ENCODE results near the gene EMB.
"Not testable (repeated sequence)": the region's sequence is repeated elsewhere in the genome, so short reads cannot be mapped to it uniquely, and the experiment has no call there.

The EMB gene

GRCh38 chr5:50392289-50392688, 48.8 kb downstream of the EMB start:
- H3K9me3 ChIP-seq (ENCODE audit: control insufficient read depth in 2 of 2, low read length in 2 of 2); H3K36me3 ChIP-seq (ENCODE audit: control insufficient read depth in 2 of 2, insufficient read depth in 2 of 2, low read length in 2 of 2); H3K4me3 ChIP-seq (ENCODE audit: low read length in 2 of 2); H3K9ac ChIP-seq (ENCODE audit: low read depth in 1 of 2, low read length in 2 of 2); H3K4me1 ChIP-seq (ENCODE audit: control insufficient read depth in 2 of 2, insufficient read depth in 2 of 2, low read length in 2 of 2); H3K27ac ChIP-seq (ENCODE audit: low read depth in 2 of 2, low read length in 2 of 2); H3K27me3 ChIP-seq (ENCODE audit: control insufficient read depth in 2 of 2, insufficient read depth in 2 of 2, low read length in 2 of 2): not testable (repeated sequence)

GRCh38 chr5:50384381-50384780, 56.7 kb downstream of the EMB start:
- not testable (repeated sequence) for H3K27me3 ChIP-seq (ENCODE audit: control insufficient read depth in 2 of 2, insufficient read depth in 2 of 2, low read length in 2 of 2); H3K9me3 ChIP-seq (ENCODE audit: control insufficient read depth in 2 of 2, low read length in 2 of 2); H3K4me3 ChIP-seq (ENCODE audit: low read length in 2 of 2); H3K4me1 ChIP-seq (ENCODE audit: control insufficient read depth in 2 of 2, insufficient read depth in 2 of 2, low read length in 2 of 2); H3K36me3 ChIP-seq (ENCODE audit: control insufficient read depth in 2 of 2, insufficient read depth in 2 of 2, low read length in 2 of 2); H3K27ac ChIP-seq (ENCODE audit: low read depth in 2 of 2, low read length in 2 of 2); H3K9ac ChIP-seq (ENCODE audit: low read depth in 1 of 2, low read length in 2 of 2)

- H3K27ac ChIP-seq (ENCODE audit: low read depth in 2 of 2, low read length in 2 of 2); H3K9ac ChIP-seq (ENCODE audit: low read depth in 1 of 2, low read length in 2 of 2); H3K36me3 ChIP-seq (ENCODE audit: control insufficient read depth in 2 of 2, insufficient read depth in 2 of 2, low read length in 2 of 2); H3K4me3 ChIP-seq (ENCODE audit: low read length in 2 of 2); H3K9me3 ChIP-seq (ENCODE audit: control insufficient read depth in 2 of 2, low read length in 2 of 2); H3K4me1 ChIP-seq (ENCODE audit: control insufficient read depth in 2 of 2, insufficient read depth in 2 of 2, low read length in 2 of 2); H3K27me3 ChIP-seq (ENCODE audit: control insufficient read depth in 2 of 2, insufficient read depth in 2 of 2, low read length in 2 of 2): not testable (repeated sequence)
These were observed 64.4 kb downstream of the EMB start for GRCh38 chr5:50376696-50377095.

- not testable (repeated sequence) for H3K4me1 ChIP-seq (ENCODE audit: control insufficient read depth in 2 of 2, insufficient read depth in 2 of 2, low read length in 2 of 2); H3K27me3 ChIP-seq (ENCODE audit: control insufficient read depth in 2 of 2, insufficient read depth in 2 of 2, low read length in 2 of 2); H3K27ac ChIP-seq (ENCODE audit: low read depth in 2 of 2, low read length in 2 of 2); H3K9ac ChIP-seq (ENCODE audit: low read depth in 1 of 2, low read length in 2 of 2); H3K36me3 ChIP-seq (ENCODE audit: control insufficient read depth in 2 of 2, insufficient read depth in 2 of 2, low read length in 2 of 2); H3K9me3 ChIP-seq (ENCODE audit: control insufficient read depth in 2 of 2, low read length in 2 of 2); H3K4me3 ChIP-seq (ENCODE audit: low read length in 2 of 2)
These were observed 71.6 kb downstream of the EMB start for GRCh38 chr5:50369287-50370033.

GRCh38 chr5:50365426-50366251, 75.4 kb downstream of the EMB start:
- Histone ChIP-seq H3K9ac (ENCODE audit: low read depth in 1 of 2, low read length in 2 of 2) (no peak overlapping the region), H3K36me3 (ENCODE audit: control insufficient read depth in 2 of 2, insufficient read depth in 2 of 2, low read length in 2 of 2) (no peaks in the 10 kb centered on the region), H3K9me3 (ENCODE audit: control insufficient read depth in 2 of 2, low read length in 2 of 2) (no peaks in the 10 kb centered on the region), H3K27me3 (ENCODE audit: control insufficient read depth in 2 of 2, insufficient read depth in 2 of 2, low read length in 2 of 2) (no peaks in the 10 kb centered on the region), H3K4me1 (ENCODE audit: control insufficient read depth in 2 of 2, insufficient read depth in 2 of 2, low read length in 2 of 2) (no peaks in the 10 kb centered on the region), H3K4me3 (ENCODE audit: low read length in 2 of 2) (no peak overlapping the region), H3K27ac (ENCODE audit: low read depth in 2 of 2, low read length in 2 of 2) (no peak overlapping the region)

GRCh38 chr5:50364535-50365309, 76.4 kb downstream of the EMB start:
- not testable (repeated sequence) for H3K4me3 ChIP-seq (ENCODE audit: low read length in 2 of 2); H3K9ac ChIP-seq (ENCODE audit: low read depth in 1 of 2, low read length in 2 of 2); H3K27me3 ChIP-seq (ENCODE audit: control insufficient read depth in 2 of 2, insufficient read depth in 2 of 2, low read length in 2 of 2); H3K36me3 ChIP-seq (ENCODE audit: control insufficient read depth in 2 of 2, insufficient read depth in 2 of 2, low read length in 2 of 2); H3K4me1 ChIP-seq (ENCODE audit: control insufficient read depth in 2 of 2, insufficient read depth in 2 of 2, low read length in 2 of 2); H3K27ac ChIP-seq (ENCODE audit: low read depth in 2 of 2, low read length in 2 of 2); H3K9me3 ChIP-seq (ENCODE audit: control insufficient read depth in 2 of 2, low read length in 2 of 2)

GRCh38 chr5:50359187-50359586, 81.9 kb downstream of the EMB start:
- Histone ChIP-seq H3K27me3 (ENCODE audit: control insufficient read depth in 2 of 2, insufficient read depth in 2 of 2, low read length in 2 of 2) (no peaks in the 10 kb centered on the region), H3K27ac (ENCODE audit: low read depth in 2 of 2, low read length in 2 of 2) (no peak overlapping the region)

DNA sequence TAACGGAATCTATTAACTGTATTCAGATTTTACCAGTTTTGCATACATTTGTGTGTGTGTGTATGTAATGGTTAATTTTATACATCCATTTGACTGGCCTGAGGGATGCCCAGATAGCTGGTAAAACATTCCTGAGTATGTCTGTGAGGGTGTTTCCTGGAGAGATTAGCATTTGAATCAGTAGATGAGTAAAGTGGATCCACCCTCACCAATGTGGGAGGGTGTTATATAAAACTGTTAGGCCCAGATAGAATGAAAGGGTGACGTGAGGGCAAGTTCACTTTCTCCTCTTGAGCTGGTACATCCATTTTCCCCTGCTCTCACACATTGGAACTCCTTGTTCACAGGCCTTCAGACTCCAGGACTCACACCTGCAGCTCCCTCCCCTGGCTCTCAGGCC, 88.7 kb downstream of the EMB start:
- Histone ChIP-seq H3K27me3 (ENCODE audit: control insufficient read depth in 2 of 2, insufficient read depth in 2 of 2, low read length in 2 of 2) (no peaks in the 10 kb centered on the region), H3K9me3 (ENCODE audit: control insufficient read depth in 2 of 2, low read length in 2 of 2) (no peaks in the 10 kb centered on the region), H3K36me3 (ENCODE audit: control insufficient read depth in 2 of 2, insufficient read depth in 2 of 2, low read length in 2 of 2) (no peaks in the 10 kb centered on the region), H3K4me3 (ENCODE audit: low read length in 2 of 2) (no peak overlapping the region), H3K4me1 (ENCODE audit: control insufficient read depth in 2 of 2, insufficient read depth in 2 of 2, low read length in 2 of 2) (no peaks in the 10 kb centered on the region), H3K27ac (ENCODE audit: low read depth in 2 of 2, low read length in 2 of 2) (no peak overlapping the region), H3K9ac (ENCODE audit: low read depth in 1 of 2, low read length in 2 of 2) (no peak overlapping the region)

More at GRCh38 chr5:50359187-50359586, 81.9 kb downstream of the EMB start:
- Histone ChIP-seq H3K4me3 (ENCODE audit: low read length in 2 of 2) (no peak overlapping the region), H3K9ac (ENCODE audit: low read depth in 1 of 2, low read length in 2 of 2) (no peak overlapping the region), H3K4me1 (ENCODE audit: control insufficient read depth in 2 of 2, insufficient read depth in 2 of 2, low read length in 2 of 2) (no peaks in the 10 kb centered on the region), H3K9me3 (ENCODE audit: control insufficient read depth in 2 of 2, low read length in 2 of 2) (no peaks in the 10 kb centered on the region), H3K36me3 (ENCODE audit: control insufficient read depth in 2 of 2, insufficient read depth in 2 of 2, low read length in 2 of 2) (no peaks in the 10 kb centered on the region)

All from mucosa of rectum (tissue), 2 donors.